AG04449 (cell line): ENCODE data around the gene FAM83C.
"Not testable (repeated sequence)": the region's sequence is repeated elsewhere in the genome, so short reads cannot be mapped to it uniquely, and the experiment has no call there.

Experiments used
- CTCF ChIA-PET: fragments of 350-600 bp; formaldehyde crosslinking; extraction: SDS; loops from one replicate; lab custom pipeline; 2021; ENCODE audit warnings: antibody characterized with exemption; lab: Yijun Ruan, JAX
- POLR2A ChIA-PET: fragments of 400-600, 350-600 bp; formaldehyde crosslinking; extraction: SDS; loops from one replicate; lab custom pipeline; 2020; ENCODE audit warnings: antibody characterized with exemption, inconsistent platforms; lab: Yijun Ruan, JAX
- DNase-seq: peaks from one replicate; pipeline ENCODE4 v3.0.0-alpha.2; 2010; ENCODE audit warnings: low read depth, low spot score
- H3K4me3 ChIP-seq: 2 replicates; pipeline ENCODE4 v1.5.1; 2011; ENCODE audit warnings: low read depth, mild to moderate bottlenecking, control low read depth, low read length
- TF ChIP-seq, protein P1 (sequence below): IDR thresholded peaks from one replicate; pipeline ENCODE4 v1.5.1; 2011; ENCODE audit warnings: mild to moderate bottlenecking, moderate library complexity, low read length, control low read depth, inconsistent platforms; ENCODE audit not compliant: insufficient read depth; ENCODE audit errors: missing control alignments

The FAM83C gene

GRCh38 chr20:35263532-35264341 lies 28.5 kb downstream of the FAM83C start:
- DNase-seq = no peak
- POLR2A ChIA-PET = interaction anchor here (0.6 to 1.9 kb wide), 2 partner anchors 21 to 476 kb away, joined by 3 to 6 read pairs; partner anchors contain the start of gene EIF6
- H3K4me3 ChIP-seq = no peak overlapping the region
- TF ChIP-seq, protein P1, sequence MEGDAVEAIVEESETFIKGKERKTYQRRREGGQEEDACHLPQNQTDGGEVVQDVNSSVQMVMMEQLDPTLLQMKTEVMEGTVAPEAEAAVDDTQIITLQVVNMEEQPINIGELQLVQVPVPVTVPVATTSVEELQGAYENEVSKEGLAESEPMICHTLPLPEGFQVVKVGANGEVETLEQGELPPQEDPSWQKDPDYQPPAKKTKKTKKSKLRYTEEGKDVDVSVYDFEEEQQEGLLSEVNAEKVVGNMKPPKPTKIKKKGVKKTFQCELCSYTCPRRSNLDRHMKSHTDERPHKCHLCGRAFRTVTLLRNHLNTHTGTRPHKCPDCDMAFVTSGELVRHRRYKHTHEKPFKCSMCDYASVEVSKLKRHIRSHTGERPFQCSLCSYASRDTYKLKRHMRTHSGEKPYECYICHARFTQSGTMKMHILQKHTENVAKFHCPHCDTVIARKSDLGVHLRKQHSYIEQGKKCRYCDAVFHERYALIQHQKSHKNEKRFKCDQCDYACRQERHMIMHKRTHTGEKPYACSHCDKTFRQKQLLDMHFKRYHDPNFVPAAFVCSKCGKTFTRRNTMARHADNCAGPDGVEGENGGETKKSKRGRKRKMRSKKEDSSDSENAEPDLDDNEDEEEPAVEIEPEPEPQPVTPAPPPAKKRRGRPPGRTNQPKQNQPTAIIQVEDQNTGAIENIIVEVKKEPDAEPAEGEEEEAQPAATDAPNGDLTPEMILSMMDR = no peak
- CTCF ChIA-PET = interaction anchor here (0.9 to 11.3 kb wide), 11 partner anchors 9 to 183 kb away, joined by 3 to 271 read pairs (median 4); partner anchors contain the start of gene EDEM2

GRCh38 chr20:35262731-35263531 lies 29.3 kb downstream of the FAM83C start:
- TF ChIP-seq, protein P1 = peak; percentile 14
- not testable (repeated sequence) for H3K4me3 ChIP-seq, DNase-seq
- POLR2A ChIA-PET = interaction anchor here (0.6 to 1.9 kb wide), 2 partner anchors 22 to 477 kb away, joined by 3 to 6 read pairs; partner anchors contain the start of gene EIF6
- CTCF ChIA-PET = interaction anchor here (1.0 to 11.3 kb wide), 9 partner anchors 14 to 184 kb away, joined by 3 to 271 read pairs (median 4); partner anchors contain the start of gene EDEM2

- H3K4me3 ChIP-seq, POLR2A ChIA-PET, DNase-seq: not testable (repeated sequence)
- CTCF ChIA-PET = interaction anchor here (1.6 kb wide), 1 partner anchor 54 kb away, joined by 5 read pairs; no protein-coding TSS in a partner anchor
Observed at GRCh38 chr20:35262321-35262720, 29.9 kb downstream of the FAM83C start.

DNA sequence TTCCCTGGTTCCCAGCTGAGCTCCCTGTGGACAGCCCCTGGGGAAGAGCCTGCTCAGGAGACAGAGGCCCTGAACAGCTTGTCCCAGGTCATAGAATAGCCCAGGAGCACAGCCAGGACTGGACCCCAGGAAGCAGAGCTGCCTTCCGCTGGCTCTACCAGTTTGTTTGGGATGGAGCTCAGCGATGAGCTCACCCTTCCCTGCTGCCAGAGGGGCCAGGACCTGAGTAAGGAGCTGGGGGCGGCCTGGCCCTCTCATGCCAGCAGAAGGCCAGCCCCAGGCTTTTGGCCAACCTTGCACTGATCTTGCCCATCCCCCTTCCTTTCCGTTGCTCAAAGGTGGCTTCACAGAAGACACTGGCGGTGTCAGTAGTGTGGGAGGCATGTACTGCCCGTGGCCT lies 31.8 kb downstream of the FAM83C start:
- CTCF ChIA-PET = interaction anchor here (1.2 to 2.6 kb wide), 6 partner anchors 9 to 160 kb away, joined by 3 to 7 read pairs (median 4); partner anchors contain the start of gene EDEM2
- no peak overlapping the region for H3K4me3 ChIP-seq
- POLR2A ChIA-PET = interaction anchor here (1.2 kb wide), 1 partner anchor 119 kb away, joined by 3 read pairs; no protein-coding TSS in a partner anchor
- TF ChIP-seq, protein P1 = no peak
- DNase-seq = no peak

DNA sequence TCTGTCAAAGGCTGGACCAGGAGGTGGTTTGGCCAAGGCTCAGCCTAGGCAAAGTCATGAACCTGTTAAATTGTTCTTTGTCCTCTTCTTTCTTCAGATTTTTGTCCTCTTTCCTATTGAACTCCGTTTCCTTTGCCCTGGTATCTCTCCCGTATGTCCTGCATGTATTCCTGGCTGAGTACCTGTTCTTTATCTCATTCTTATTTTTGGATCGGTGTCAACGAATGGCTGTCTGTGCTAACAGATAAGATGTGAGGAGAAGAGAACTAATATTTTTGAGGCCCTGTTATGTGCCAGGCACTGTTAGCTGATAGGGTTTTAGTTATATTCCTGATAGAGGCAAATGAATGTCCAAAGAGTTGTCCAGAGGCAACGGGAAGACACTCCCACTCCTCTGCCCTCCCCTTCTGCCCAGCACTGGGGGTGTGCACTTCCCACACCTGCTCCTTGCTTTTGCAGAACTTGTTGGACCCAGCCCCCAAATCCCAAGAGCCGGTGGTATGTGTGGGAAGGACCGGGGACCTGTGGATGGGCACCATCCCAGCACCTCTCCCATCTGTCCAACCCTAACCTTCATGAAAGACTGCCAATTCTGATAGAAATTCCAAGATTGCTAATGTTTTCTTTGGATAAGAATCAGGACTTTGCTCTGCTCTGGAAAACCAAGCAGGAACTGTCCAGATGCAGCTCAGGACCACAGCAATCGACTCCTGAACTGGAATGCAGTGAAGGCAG lies 34.9 kb downstream of the FAM83C start:
- ChIA-PET CTCF (interaction anchor here (1.6 kb wide), 1 partner anchor 161 kb away, joined by 4 read pairs; no protein-coding TSS in a partner anchor), POLR2A (no interaction called here)
- H3K4me3 ChIP-seq = no peak overlapping the region
- TF ChIP-seq, protein P1 = no peak
- DNase-seq = no peak

- H3K4me3 ChIP-seq = no peak overlapping the region
- ChIA-PET CTCF (interaction anchor here (1.1 kb wide), 1 partner anchor 10 kb away, joined by 6 read pairs; no protein-coding TSS in a partner anchor), POLR2A (no interaction called here)
- TF ChIP-seq, protein P1 = no peak
- no peak for DNase-seq
Observed at GRCh38 chr20:35254448-35254999, 37.7 kb downstream of the FAM83C start.
